Activated CD8-positive, alpha-beta memory T cell treated with anti-CD3 and anti-CD28 coated beads for 24 hours (primary cell): ENCODE results near the gene MMGT1.

Source experiments
- DNase-seq: peaks from one replicate; pipeline ENCODE4 v3.0.0-alpha.2; 2020

The MMGT1 gene

GRCh38 chrX:135973548-135974278 lies at the start of gene MMGT1:
Gene MMGT1, minus strand, starts transcription at chrX:135973988. Its CDS starts 313 bp downstream, at chrX:135973675.
- DNase-seq = peak; percentile 88

GRCh38 chrX:136021903-136022302 lies 48.1 kb upstream of the MMGT1 start:
- no peak for DNase-seq

GRCh38 chrX:136021160-136021559 lies 47.4 kb upstream of the MMGT1 start:
- no peak for DNase-seq

- no peak for DNase-seq
Measured at GRCh38 chrX:136019226-136019625, 45.4 kb upstream of the MMGT1 start.

GRCh38 chrX:136016881-136017280 lies 43.1 kb upstream of the MMGT1 start:
- no peak for DNase-seq

- no peak for DNase-seq
Measured at GRCh38 chrX:136015016-136015415, 41.2 kb upstream of the MMGT1 start.

- no peak for DNase-seq
Measured at GRCh38 chrX:135988245-135988644, 14.5 kb upstream of the MMGT1 start.

- DNase-seq = no peak
Measured at GRCh38 chrX:135985973-135986310, 12.2 kb upstream of the MMGT1 start.

GRCh38 chrX:135985157-135985972 lies 11.6 kb upstream of the MMGT1 start, which contains the start of gene SLC9A6:
Gene SLC9A6, plus strand, starts transcription at chrX:135985435. Its CDS starts 224 bp downstream, at chrX:135985659.
- DNase-seq = peak; percentile 82

GRCh38 chrX:135984791-135985156 lies 11.0 kb upstream of the MMGT1 start:
- no peak for DNase-seq

- DNase-seq = no peak
Measured at GRCh38 chrX:135984256-135984655, 10.5 kb upstream of the MMGT1 start.

GRCh38 chrX:135982860-135983259 lies 9.1 kb upstream of the MMGT1 start:
- DNase-seq = no peak

GRCh38 chrX:135981668-135982067 lies 7.9 kb upstream of the MMGT1 start:
- no peak for DNase-seq

GRCh38 chrX:135981010-135981409 lies 7.2 kb upstream of the MMGT1 start:
- no peak for DNase-seq

- no peak for DNase-seq
Measured at GRCh38 chrX:135977611-135978010, 3.8 kb upstream of the MMGT1 start.

- DNase-seq = no peak
Measured at GRCh38 chrX:135975421-135975820, 1.6 kb upstream of the MMGT1 start.

- peak; percentile 76 for DNase-seq
Measured at GRCh38 chrX:135974279-135974856, 580 bp upstream of the MMGT1 start.

- DNase-seq = no peak
Measured at GRCh38 chrX:135973025-135973547, 702 bp downstream of the MMGT1 start.

GRCh38 chrX:135951291-135951690 lies 22.5 kb downstream of the MMGT1 start:
- no peak for DNase-seq

- DNase-seq = no peak
Measured at GRCh38 chrX:135944486-135944885, 29.3 kb downstream of the MMGT1 start.

GRCh38 chrX:135931644-135932487 lies 41.9 kb downstream of the MMGT1 start:
- DNase-seq = peak; percentile 71

GRCh38 chrX:135927897-135928296 lies 45.9 kb downstream of the MMGT1 start:
- DNase-seq = no peak

- DNase-seq = no peak
Measured at GRCh38 chrX:135923353-135923752, 50.4 kb downstream of the MMGT1 start.
